Measurements from ENCODE around the gene ABCB8.
"Not testable (repeated sequence)": the region's sequence is repeated elsewhere in the genome, so short reads cannot be mapped to it uniquely, and the experiment has no call there.

The ABCB8 gene

GRCh38 chr7:150998341-150998740, 29.9 kb upstream of the ABCB8 start:
- DNase-seq, result no peak

DNA sequence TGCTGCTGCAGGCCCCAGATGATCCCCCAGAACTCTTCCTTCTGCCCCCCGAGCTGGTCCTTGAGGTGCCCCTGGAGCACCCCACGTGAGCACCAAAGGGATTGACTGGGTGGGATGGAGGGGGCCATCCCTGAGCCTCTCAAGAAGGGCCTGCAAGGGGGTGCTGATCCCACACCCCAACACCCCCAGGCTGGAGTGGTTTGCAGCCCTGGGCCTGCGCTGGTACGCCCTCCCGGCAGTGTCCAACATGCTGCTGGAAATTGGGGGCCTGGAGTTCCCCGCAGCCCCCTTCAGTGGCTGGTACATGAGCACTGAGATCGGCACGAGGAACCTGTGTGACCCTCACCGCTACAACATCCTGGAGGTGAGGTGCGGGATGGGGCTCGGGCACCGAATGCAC, 29.2 kb upstream of the ABCB8 start:
- DNase-seq, result no peak

DNA sequence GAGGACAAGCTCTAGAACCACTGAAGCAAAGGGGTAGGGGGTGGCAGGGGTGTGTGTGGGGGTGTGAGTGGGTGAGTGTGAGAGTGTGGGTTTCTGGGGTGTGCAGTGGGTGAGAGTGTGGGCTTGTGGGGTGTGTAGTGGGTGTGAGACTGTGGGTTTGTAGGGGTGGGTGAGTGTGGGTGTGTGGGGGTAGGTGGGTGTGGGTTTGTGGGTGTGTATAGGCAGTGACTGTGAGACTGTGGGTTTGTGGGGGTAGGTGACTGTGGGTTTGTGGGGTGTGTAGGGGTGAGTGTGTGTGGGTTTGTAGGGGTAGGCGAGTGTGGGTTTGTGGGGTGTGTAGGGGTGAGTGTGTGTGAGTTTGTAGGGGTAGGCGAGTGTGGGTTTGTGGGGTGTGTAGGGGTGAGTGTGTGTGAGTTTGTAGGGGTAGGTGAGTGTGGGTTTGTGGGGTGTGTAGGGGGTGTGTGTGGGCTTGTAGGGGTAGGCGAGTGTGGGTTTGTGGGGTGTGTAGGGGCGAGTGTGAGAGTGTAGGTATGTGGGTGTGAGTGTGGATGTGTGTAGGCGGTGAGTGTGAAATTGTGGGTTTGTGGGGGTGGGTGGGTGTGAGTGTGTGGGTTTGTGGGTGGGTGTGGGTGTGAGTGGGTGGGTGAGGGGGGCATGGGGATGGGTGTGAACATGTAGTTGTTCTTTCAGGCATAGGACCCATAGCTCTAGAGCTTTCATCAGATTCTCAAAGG, 28.6 kb upstream of the ABCB8 start:
- no peak for DNase-seq

DNA sequence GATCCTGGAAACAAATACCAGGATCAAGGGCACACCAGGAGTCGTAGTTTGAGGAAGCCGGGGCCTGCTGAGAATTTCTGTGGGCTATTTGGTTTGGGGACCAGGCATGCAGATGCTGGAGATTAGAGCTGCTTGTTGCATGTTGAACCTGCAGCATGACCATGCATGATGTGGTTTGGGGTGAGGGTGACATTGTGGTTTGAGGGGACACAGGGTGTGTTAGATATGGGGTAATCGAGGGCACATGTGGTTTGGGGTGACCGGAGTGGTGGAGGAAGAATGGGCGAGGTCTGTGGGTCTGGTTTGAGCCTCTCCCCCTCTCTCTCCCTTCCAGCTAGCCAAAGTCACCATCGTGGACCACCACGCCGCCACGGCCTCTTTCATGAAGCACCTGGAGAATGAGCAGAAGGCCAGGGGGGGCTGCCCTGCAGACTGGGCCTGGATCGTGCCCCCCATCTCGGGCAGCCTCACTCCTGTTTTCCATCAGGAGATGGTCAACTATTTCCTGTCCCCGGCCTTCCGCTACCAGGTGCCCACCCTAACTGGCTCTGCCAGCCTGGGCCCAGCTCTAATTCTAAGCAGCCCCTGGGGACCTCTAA, 27.3 kb upstream of the ABCB8 start:
- no peak for DNase-seq

- DNase-seq, result no peak
These were observed 26.7 kb upstream of the ABCB8 start for GRCh38 chr7:151001546-151001945.

DNA sequence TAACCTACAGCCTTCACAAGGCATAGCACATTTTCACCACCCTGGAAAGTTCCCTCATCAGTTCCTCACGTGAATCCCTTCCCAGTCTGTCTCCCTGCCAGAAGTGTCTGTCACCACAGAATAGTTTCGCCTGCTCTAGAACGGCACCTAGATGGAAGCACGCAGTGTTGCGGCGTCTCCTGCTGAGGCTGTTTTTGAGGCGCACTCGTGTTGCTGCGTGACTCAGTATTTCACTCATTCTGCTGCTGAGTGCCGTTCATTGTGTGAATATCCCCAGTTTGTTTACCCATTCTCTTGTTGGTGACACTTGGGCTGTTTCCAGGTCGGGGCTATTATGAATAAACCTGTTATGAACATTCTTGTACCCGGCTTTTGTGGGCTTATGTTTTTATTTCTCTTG, 24.7 kb upstream of the ABCB8 start:
- no peak for DNase-seq

GRCh38 chr7:151005566-151005965, 22.7 kb upstream of the ABCB8 start:
- DNase-seq, result no peak

- DNase-seq, result no peak
These were observed 21.5 kb upstream of the ABCB8 start for GRCh38 chr7:151006590-151007300.

- DNase-seq, result no peak
These were observed 20.8 kb upstream of the ABCB8 start for GRCh38 chr7:151007469-151007898.

DNA sequence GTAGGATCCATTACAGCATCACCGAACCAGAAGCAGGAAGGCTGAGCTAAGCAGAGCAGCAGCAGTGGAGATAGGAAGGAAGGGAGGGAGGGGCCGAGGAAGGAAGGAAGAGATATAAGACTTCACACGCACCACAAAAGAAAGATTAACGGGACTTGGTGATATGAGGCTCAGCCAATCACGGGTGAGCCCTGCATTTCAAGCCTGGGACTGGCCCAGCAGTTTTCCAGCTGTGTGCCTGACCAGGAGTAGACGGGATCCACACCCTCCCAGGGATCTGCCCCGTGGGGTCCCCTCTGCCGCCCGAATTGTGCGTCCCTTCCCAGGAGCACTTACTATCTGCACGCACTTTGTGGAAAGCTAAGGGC, 20.1 kb upstream of the ABCB8 start:
- DNase-seq, result no peak

GRCh38 chr7:151008511-151009323, 19.5 kb upstream of the ABCB8 start:
- peak; percentile 53 to 86 (median 63) for DNase-seq

DNA sequence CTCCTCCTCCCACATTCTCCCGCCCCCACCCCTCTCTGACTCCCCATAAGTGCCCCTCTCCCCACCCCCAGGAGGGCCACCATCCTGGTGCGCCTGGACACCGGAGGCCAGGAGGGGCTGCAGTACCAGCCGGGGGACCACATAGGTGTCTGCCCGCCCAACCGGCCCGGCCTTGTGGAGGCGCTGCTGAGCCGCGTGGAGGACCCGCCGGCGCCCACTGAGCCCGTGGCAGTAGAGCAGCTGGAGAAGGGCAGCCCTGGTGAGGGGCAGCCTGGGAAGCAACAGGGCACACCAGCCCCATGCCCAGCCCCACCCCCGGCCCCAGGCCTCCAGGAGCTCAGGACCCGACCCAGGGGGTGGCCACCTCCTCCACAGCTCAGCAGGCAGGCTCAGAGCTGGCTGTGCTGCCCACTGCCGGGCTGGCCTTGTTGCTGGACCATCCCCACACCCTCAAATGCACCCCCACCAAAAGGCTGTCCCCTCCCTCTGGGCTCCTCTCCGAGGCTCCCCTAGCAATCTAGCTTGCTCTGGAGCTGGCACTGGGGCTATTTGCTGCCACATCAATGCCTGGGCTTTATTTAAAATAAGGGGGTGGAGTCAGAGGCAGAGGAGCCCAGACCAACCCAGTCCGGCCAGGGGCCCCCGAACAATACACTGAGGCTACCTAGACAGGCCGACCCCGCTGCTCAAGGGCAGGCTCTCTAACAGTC, 18.8 kb upstream of the ABCB8 start:
- no peak for DNase-seq

GRCh38 chr7:151010037-151010306, 18.3 kb upstream of the ABCB8 start:
- DNase-seq, result no peak

- peak in 2 of 3 donors; percentile 34 to 46 for DNase-seq
These were observed 17.7 kb upstream of the ABCB8 start for GRCh38 chr7:151010307-151011096.

DNA sequence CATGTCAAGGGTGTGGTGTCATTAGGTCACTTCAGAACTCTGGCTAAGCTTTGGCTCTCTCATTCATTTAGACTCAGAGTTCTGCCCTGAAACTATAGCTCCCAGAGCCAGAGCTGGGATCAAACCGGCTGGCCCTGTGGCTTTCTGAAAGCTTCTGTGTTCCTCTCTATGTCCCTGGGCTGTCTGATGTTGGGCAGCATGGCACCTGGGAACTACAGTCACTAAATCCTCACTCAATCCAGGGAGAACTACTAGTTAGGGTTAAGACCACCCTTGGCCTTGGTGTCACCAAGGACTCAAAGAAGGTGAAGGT, 17.2 kb upstream of the ABCB8 start:
- DNase-seq, result peak in 2 of 3 donors; percentile 27 to 32

DNA sequence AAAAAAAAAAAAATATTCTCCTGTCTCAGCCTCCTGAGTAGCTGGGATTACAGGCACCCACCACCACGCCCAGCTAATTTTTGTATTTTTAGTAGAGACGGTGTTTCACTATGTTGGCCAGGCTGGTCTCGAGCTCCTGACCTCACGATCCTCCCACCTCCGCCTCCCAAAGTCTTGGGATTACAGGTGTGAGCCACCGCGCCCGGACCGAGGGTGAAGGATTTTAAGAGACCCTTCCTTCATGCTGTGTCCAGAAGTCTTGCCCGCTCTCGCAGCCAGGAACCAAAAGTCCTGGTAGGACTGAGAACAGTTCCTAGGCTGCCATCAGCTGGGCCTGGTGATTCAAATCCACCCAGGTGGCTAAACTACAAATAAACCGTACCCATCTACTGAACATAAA, 16.6 kb upstream of the ABCB8 start:
- not testable (repeated sequence) for DNase-seq

- DNase-seq, result no peak
These were observed 16.1 kb upstream of the ABCB8 start for GRCh38 chr7:151012031-151012692.

DNA sequence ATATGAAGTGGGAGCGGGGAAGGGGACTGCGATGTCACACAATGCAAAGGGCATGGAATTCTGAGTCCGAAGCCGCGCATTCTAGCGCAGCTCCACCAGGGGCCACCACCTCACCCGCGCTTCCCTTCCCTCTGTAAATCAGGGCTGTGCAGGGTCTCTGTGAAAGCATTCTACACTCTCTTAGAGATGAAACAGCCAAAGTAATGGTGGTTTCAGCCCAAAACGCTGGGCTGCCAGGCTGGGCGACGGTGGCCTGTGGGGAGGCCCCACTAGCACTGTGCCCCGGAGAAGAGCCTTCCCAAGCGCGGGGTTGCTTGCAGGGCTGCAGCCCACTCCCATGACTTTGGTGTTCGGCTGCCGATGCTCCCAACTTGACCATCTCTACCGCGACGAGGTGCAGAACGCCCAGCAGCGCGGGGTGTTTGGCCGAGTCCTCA, 15.3 kb upstream of the ABCB8 start:
- peak in 2 of 3 donors; percentile 59 to 65 for DNase-seq

- DNase-seq, result no peak
These were observed 14.9 kb upstream of the ABCB8 start for GRCh38 chr7:151013356-151013732.

- peak; percentile 66 to 76 (median 69) for DNase-seq
These were observed 14.3 kb upstream of the ABCB8 start for GRCh38 chr7:151013733-151014497.

GRCh38 chr7:151014950-151015349, 13.3 kb upstream of the ABCB8 start:
- DNase-seq, result peak in 1 of 3 donors; percentile 19
